OCI-LY7 (cell line): ENCODE results near the gene KRTAP16-1. TPM values are rescaled to one million over a fixed set of nuclear protein-coding genes. Genes with fewer than 3 reads are reported as not detected.
"Not testable (repeated sequence)": the region's sequence is repeated elsewhere in the genome, so short reads cannot be mapped to it uniquely, and the experiment has no call there.

Experiments used
- BruUV-seq: library from RNA; stranded (reverse); fragments of 400-500 nt; replicated peaks from 2 replicates; lab custom pipeline; 2021; lab: Mats Ljungman, UMichigan
- CTCF ChIA-PET: fragments of 300-600 bp; sonication (Branson Sonifier 250); formaldehyde crosslinking; loops from one replicate; lab custom pipeline; 2022; ENCODE audit warnings: antibody characterized with exemption; ENCODE audit not compliant: unreplicated experiment; lab: Charles Lee
- POLR2A ChIA-PET: fragments of 300-600 bp; sonication (Branson Sonifier 250); formaldehyde crosslinking; loops from one replicate; lab custom pipeline; 2022; ENCODE audit warnings: antibody characterized with exemption; lab: Charles Lee
- DNase-seq: peaks from one replicate; pipeline ENCODE4 v3.0.0-alpha.2; 2015; ENCODE audit warnings: low spot score
- H2AFZ ChIP-seq: fragments of 200-600 bp; sonication (generic), shearing (Covaris generic); 2 replicates; pipeline ENCODE4 v1.6.1; 2014; ENCODE audit warnings: mild to moderate bottlenecking, antibody characterized with exemption, low read length, moderate library complexity
- H3K27ac ChIP-seq: fragments of 200-600 bp; sonication (generic); 2 replicates; pipeline ENCODE4 v1.5.1; 2014; ENCODE audit warnings: mixed run types, low read depth, mild to moderate bottlenecking, moderate library complexity, low read length, inconsistent platforms; ENCODE audit not compliant: poor library complexity, severe bottlenecking
- H3K36me3 ChIP-seq: fragments of 200-600 bp; sonication (generic); 2 replicates; pipeline ENCODE4 v1.6.1; 2014; ENCODE audit warnings: mild to moderate bottlenecking, antibody characterized with exemption, low read length, moderate library complexity, mixed read lengths; ENCODE audit not compliant: insufficient read depth
- H3K4me1 ChIP-seq: fragments of 200-600 bp; sonication (generic); 2 replicates; pipeline ENCODE4 v1.5.1; 2014; ENCODE audit warnings: mild to moderate bottlenecking, low read length; ENCODE audit not compliant: insufficient read depth, poor library complexity, severe bottlenecking
- H3K4me2 ChIP-seq: fragments of 200-600 bp; sonication (generic); 2 replicates; pipeline ENCODE4 v1.6.1; 2014; ENCODE audit warnings: mild to moderate bottlenecking, low read length
- H3K4me3 ChIP-seq: fragments of 200-600 bp; sonication (generic); 2 replicates; pipeline ENCODE4 v1.5.1; 2014; ENCODE audit warnings: mild to moderate bottlenecking, low read depth, low read length; ENCODE audit not compliant: poor library complexity, severe bottlenecking
- H3K79me2 ChIP-seq: fragments of 200-600 bp; sonication (generic); 2 replicates; pipeline ENCODE4 v1.6.1; 2016; ENCODE audit warnings: low read depth, mild to moderate bottlenecking, low read length, moderate library complexity, mixed read lengths; ENCODE audit not compliant: insufficient read depth
- H3K9me2 ChIP-seq: fragments of 200-600 bp; sonication (generic); 2 replicates; pipeline ENCODE4 v1.6.1; 2016; ENCODE audit warnings: mild to moderate bottlenecking, low read length, mixed read lengths; ENCODE audit not compliant: insufficient read depth
- H3K9me3 ChIP-seq: fragments of 200-600 bp; sonication (generic); 2 replicates; pipeline ENCODE4 v1.6.1; 2014; ENCODE audit warnings: mild to moderate bottlenecking, mixed run types, low read length, mixed read lengths
- H4K20me1 ChIP-seq: fragments of 200-600 bp; sonication (generic); 2 replicates; pipeline ENCODE4 v1.6.1; 2014; ENCODE audit warnings: mild to moderate bottlenecking, antibody characterized with exemption, low read length, moderate library complexity, mixed read lengths; ENCODE audit not compliant: insufficient read depth
- CTCF ChIP-seq: fragments of 200-600 bp; sonication (generic); conservative IDR thresholded peaks from 2 replicates; pipeline ENCODE4 v1.5.1; 2014; ENCODE audit warnings: mild to moderate bottlenecking, antibody characterized with exemption, low read length, moderate library complexity, mixed read lengths
- EZH2phosphoT487 ChIP-seq: fragments of 200-600 bp; sonication (generic); IDR thresholded peaks from 2 replicates; pipeline ENCODE4 v1.6.1; 2018; ENCODE audit warnings: low read depth, borderline replicate concordance, mild to moderate bottlenecking, mixed run types, antibody characterized with exemption, low read length, moderate library complexity, mixed read lengths
- intact Hi-C: fragments of 100-400 bp; cut with micrococcal nuclease; formaldehyde crosslinking; loops from one replicate; pipeline ENCODE4 v1.10.0; 2022; ENCODE audit not compliant: unreplicated experiment
- total RNA-seq, 2 experiments: library from RNA; depleted of rRNA in 1 of 2; stranded (reverse); fragments of >200 nt in 1 of 2; shearing (Covaris generic) in 1 of 2; gene quantifications; 2 replicates each; pipeline ENCODE4 v1.2.3, GENCODE V29; 2014 to 2022

Gene KRTAP16-1
- total RNA-seq, 2 experiments from 2014 or later: not detected

GRCh38 chr17:41347869-41348760 lies 39.0 kb upstream of the KRTAP16-1 start:
- BruUV-seq: no TSS peak
- H3K4me3 ChIP-seq: no peak overlapping the region
- TF ChIP-seq EZH2phosphoT487 (no peak), CTCF (no peak)
- no peak overlapping the region for H3K27ac ChIP-seq
- no peak for DNase-seq
- ChIA-PET POLR2A (no interaction called here), CTCF (no interaction called here)
- H3K9me2 ChIP-seq: no peaks in the 10 kb centered on the region
- H3K36me3 ChIP-seq: no peaks in the 10 kb centered on the region
- H2AFZ ChIP-seq: no peak overlapping the region
- no peaks in the 10 kb centered on the region for H3K4me1 ChIP-seq
- H3K4me2 ChIP-seq: no peak overlapping the region
- intact Hi-C loops: no loop called here
- no peaks in the 10 kb centered on the region for H3K9me3 ChIP-seq
- H4K20me1 ChIP-seq: no peaks in the 10 kb centered on the region
- no peaks in the 10 kb centered on the region for H3K79me2 ChIP-seq

GRCh38 chr17:41346421-41346820 lies 37.3 kb upstream of the KRTAP16-1 start:
- H3K4me3 ChIP-seq, H3K79me2 ChIP-seq, H4K20me1 ChIP-seq, DNase-seq, POLR2A ChIA-PET, intact Hi-C loops, H3K9me3 ChIP-seq, H3K4me1 ChIP-seq, H3K36me3 ChIP-seq, H3K9me2 ChIP-seq, H3K27ac ChIP-seq, H3K4me2 ChIP-seq, CTCF ChIA-PET, H2AFZ ChIP-seq, BruUV-seq: not testable (repeated sequence)

- Histone ChIP-seq H3K79me2 (no peaks in the 10 kb centered on the region), H3K9me3 (no peaks in the 10 kb centered on the region), H2AFZ (no peak overlapping the region), H4K20me1 (no peaks in the 10 kb centered on the region), H3K36me3 (no peaks in the 10 kb centered on the region), H3K4me1 (no peaks in the 10 kb centered on the region), H3K4me3 (no peak overlapping the region), H3K4me2 (no peak overlapping the region), H3K27ac (no peak overlapping the region), H3K9me2 (no peaks in the 10 kb centered on the region)
- CTCF ChIA-PET: no interaction called here
- intact Hi-C loops: no loop called here
- TF ChIP-seq CTCF: no peak
- TF ChIP-seq EZH2phosphoT487: no peak
- BruUV-seq: no TSS peak
- no peak for DNase-seq
- POLR2A ChIA-PET: no interaction called here
Observed at GRCh38 chr17:41345992-41346391, 36.9 kb upstream of the KRTAP16-1 start.
